CD14-positive monocyte (primary cell): ENCODE data around the gene FGF19. TPM values are rescaled to one million over a fixed set of nuclear protein-coding genes. Genes with fewer than 3 reads are reported as not detected.

Source experiments
- DNase-seq, 3 donors: peaks; one replicate each; pipeline ENCODE4 v3.0.0-alpha.2; 2011 to 2022
- H2AFZ ChIP-seq: 2 replicates; pipeline ENCODE4 v1.6.0; 2012; ENCODE audit warnings: mild to moderate bottlenecking, low read depth, low read length, inconsistent platforms; ENCODE audit not compliant: insufficient read depth, poor library complexity, severe bottlenecking
- H3K27ac ChIP-seq, 2 donors: 1 replicate in 1 of 2; 2 replicates in 1 of 2; pipeline ENCODE4 v1.5.1; 2012 to 2013; ENCODE audit warnings: low read length in 2 of 2, control low read depth in 1 of 2, inconsistent platforms in 1 of 2, low read depth in 1 of 2, mild to moderate bottlenecking in 1 of 2
- H3K27me3 ChIP-seq, 2 donors: one replicate each; pipeline versions ENCODE4 v1.6.0 to v1.6.1; 2011 to 2013; ENCODE audit warnings: low read length in 2 of 2; ENCODE audit not compliant: control insufficient read depth in 2 of 2, insufficient read depth in 2 of 2
- H3K36me3 ChIP-seq, 2 donors: replicated peaks in 1 of 2; 1 replicate in 1 of 2; 2 replicates in 1 of 2; pipeline versions ENCODE4 v1.5.1 to v1.6.1; 2012 to 2013; ENCODE audit warnings: low read length in 2 of 2, control low read depth in 1 of 2, inconsistent platforms in 1 of 2, mild to moderate bottlenecking in 1 of 2; ENCODE audit not compliant: insufficient read depth in 2 of 2, control insufficient read depth in 1 of 2
- H3K4me1 ChIP-seq, 2 donors: 1 replicate in 1 of 2; 2 replicates in 1 of 2; pipeline versions ENCODE4 v1.5.1 to v1.6.1; 2012 to 2013; ENCODE audit warnings: low read length in 2 of 2, control low read depth in 1 of 2, inconsistent platforms in 1 of 2, mild to moderate bottlenecking in 1 of 2, moderate library complexity in 1 of 2; ENCODE audit not compliant: insufficient read depth in 2 of 2, control insufficient read depth in 1 of 2
- H3K4me2 ChIP-seq: replicated peaks from 2 replicates; pipeline ENCODE3; 2012; ENCODE audit warnings: low read length, moderate library complexity, mild to moderate bottlenecking; ENCODE audit not compliant: poor library complexity, severe bottlenecking; ENCODE audit errors: extremely low read depth
- H3K4me3 ChIP-seq, 3 experiments: fragments of 200-600 bp in 1 of 3; sonication (generic) in 1 of 3; replicated peaks in 1 of 3; 1 replicate in 2 of 3; 2 replicates in 1 of 3; pipeline ENCODE4 v1.5.1; 2011 to 2013; ENCODE audit warnings: low read length in 3 of 3, mild to moderate bottlenecking in 3 of 3, control low read depth in 2 of 3, low read depth in 2 of 3, inconsistent platforms in 1 of 3, moderate library complexity in 1 of 3
- H3K79me2 ChIP-seq: 2 replicates; pipeline ENCODE4 v1.6.0; 2012; ENCODE audit warnings: mild to moderate bottlenecking, control low read depth, inconsistent platforms, low read length, moderate library complexity; ENCODE audit not compliant: insufficient read depth
- H3K9ac ChIP-seq: 2 replicates; pipeline ENCODE4 v1.6.0; 2017; ENCODE audit warnings: low read length, mild to moderate bottlenecking; ENCODE audit not compliant: insufficient read depth, poor library complexity, severe bottlenecking
- H3K9me3 ChIP-seq, 2 donors: replicated peaks in 1 of 2; 1 replicate in 1 of 2; 2 replicates in 1 of 2; pipeline versions ENCODE4 v1.5.1 to v1.6.1; 2012 to 2013; ENCODE audit warnings: low read length in 2 of 2, control low read depth in 1 of 2; ENCODE audit not compliant: control insufficient read depth in 1 of 2, insufficient read depth in 1 of 2
- H4K20me1 ChIP-seq: 2 replicates; pipeline ENCODE4 v1.6.0; 2012; ENCODE audit warnings: mild to moderate bottlenecking, low read length, control low read depth, moderate library complexity; ENCODE audit not compliant: insufficient read depth
- H3K27ac Mint-ChIP-seq, 7 donors: one replicate each; pipeline ENCODE4 v1.8.0; 2020; ENCODE audit warnings: mild to moderate bottlenecking in 7 of 7, mixed read lengths in 7 of 7, moderate library complexity in 6 of 7, inconsistent platforms in 2 of 7
- H3K27me3 Mint-ChIP-seq, 3 donors: one replicate each; pipeline ENCODE4 v1.8.0; 2021 to 2022; ENCODE audit warnings: low read depth in 3 of 3, mild to moderate bottlenecking in 3 of 3, mixed read lengths in 3 of 3, moderate library complexity in 3 of 3, inconsistent platforms in 1 of 3
- H3K36me3 Mint-ChIP-seq, 2 donors: one replicate each; pipeline ENCODE4 v1.8.0; 2020; ENCODE audit warnings: mixed read lengths in 2 of 2, inconsistent platforms in 1 of 2, mild to moderate bottlenecking in 1 of 2
- H3K4me1 Mint-ChIP-seq: one replicate; pipeline ENCODE4 v1.8.0; 2020; ENCODE audit warnings: mild to moderate bottlenecking, mixed read lengths
- H3K4me3 Mint-ChIP-seq, 2 donors: one replicate each; pipeline ENCODE4 v1.8.0; 2020; ENCODE audit warnings: mild to moderate bottlenecking in 2 of 2, mixed read lengths in 2 of 2, moderate library complexity in 1 of 2
- H3K9me3 Mint-ChIP-seq, 7 donors: one replicate each; pipeline ENCODE4 v1.8.0; 2020 to 2022; ENCODE audit warnings: mixed read lengths in 7 of 7, mild to moderate bottlenecking in 6 of 7, moderate library complexity in 6 of 7, inconsistent platforms in 2 of 7
- WGBS: methylation state at CpG from one replicate; pipeline ENCODE4 v1.1.5; 2013; ENCODE audit warnings: missing lambda C conversion rate; ENCODE audit not compliant: insufficient coverage; 5-methylcytosine and 5-hydroxymethylcytosine counted together
- intact Hi-C, 2 donors: fragments of 100-400 bp; cut with micrococcal nuclease; formaldehyde crosslinking; loops; one replicate each; pipeline versions ENCODE4 v1.15.0 to v1.15.1; 2023
- polyA plus RNA-seq, 3 donors: library from polyadenylated mRNA; depleted of rRNA in 1 of 3; unstranded in 2 of 3; stranded (reverse) in 1 of 3; fragments of 300-500 nt in 2 of 3; fragments of >200 nt in 1 of 3; fragmentation: Illumina TruSeq in 2 of 3; gene quantifications; 1 replicate in 2 of 3; 2 replicates in 1 of 3; pipeline ENCODE4 v1.2.3, GENCODE V29; 2012 to 2021
- TF ChIP-seq, protein P1 (sequence below): fragments of 200-600 bp; IDR thresholded peaks from one replicate; pipeline ENCODE4 v1.8.0; 2022; ENCODE audit warnings: antibody characterized with exemption, mild to moderate bottlenecking

Gene FGF19
- polyA plus RNA-seq, 3 donors, result not detected

DNA sequence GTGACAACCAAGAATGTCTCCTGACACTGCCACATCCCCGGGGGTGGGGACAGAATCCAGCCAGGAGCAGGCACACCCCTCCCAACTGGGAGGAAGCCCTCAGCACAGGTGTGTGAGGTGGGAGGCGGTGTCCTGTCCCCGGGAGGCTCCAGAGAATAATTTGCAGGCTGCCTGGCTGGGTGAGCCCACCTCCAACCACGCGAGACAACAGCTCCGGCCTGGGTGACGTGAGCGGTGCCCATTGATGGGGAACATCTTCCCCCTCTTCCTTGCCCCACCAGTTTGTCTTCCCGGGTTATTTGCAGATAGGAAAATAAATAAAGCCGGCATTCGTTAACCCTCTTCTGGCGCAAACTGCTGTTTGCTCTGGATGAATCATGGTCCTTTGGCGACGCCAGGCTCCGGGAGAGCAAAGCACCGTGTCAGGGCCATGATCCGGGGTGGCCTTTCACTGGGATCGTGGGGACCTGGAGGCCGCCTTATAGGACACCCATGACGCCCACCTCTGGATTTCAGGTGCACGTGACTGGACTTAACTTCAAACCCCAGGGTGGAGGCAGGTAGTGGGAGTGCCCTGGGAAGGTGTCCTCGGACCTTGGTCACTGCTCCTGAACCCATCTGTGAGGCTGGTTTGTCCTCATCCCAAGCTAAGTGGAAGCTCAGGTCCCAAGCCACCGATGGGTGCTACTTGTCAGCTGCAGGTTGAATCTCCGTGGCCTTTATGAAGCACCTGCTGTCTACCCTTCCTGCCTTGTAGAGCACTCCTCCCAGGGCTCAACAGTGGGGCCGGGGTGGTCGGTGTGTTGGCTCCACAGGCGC lies 49.0 kb downstream of the FGF19 start:
- H3K36me3 ChIP-seq, result no peaks in the 10 kb centered on the region
- Mint-ChIP-seq H3K4me1 (no peaks in the 10 kb centered on the region), H3K27ac (peak overlapping the region in 1 of 7 donors; percentile 10), H3K36me3 (no peaks in the 10 kb centered on the region), H3K9me3 (no peaks in the 10 kb centered on the region), H3K4me3 (no peak overlapping the region), H3K27me3 (peaks cover 0 to 6% (median 5%) of the 10 kb centered on the region in 3 donors)
- H3K9me3 ChIP-seq, result no peaks in the 10 kb centered on the region
- intact Hi-C loops, result no loop called here
- no peak overlapping the region for H3K9ac ChIP-seq
- H3K4me3 ChIP-seq, result no peak overlapping the region
- H3K4me1 ChIP-seq, result no peaks in the 10 kb centered on the region
- no peaks in the 10 kb centered on the region for H3K79me2 ChIP-seq
- 93% methylated on average over 16 of the region's 27 CpGs for WGBS
- no peak overlapping the region for H3K27ac ChIP-seq
- H3K4me2 ChIP-seq, result no peak overlapping the region
- H2AFZ ChIP-seq, result no peak overlapping the region
- DNase-seq, result no peak
- H4K20me1 ChIP-seq, result no peaks in the 10 kb centered on the region
- TF ChIP-seq, protein P1, sequence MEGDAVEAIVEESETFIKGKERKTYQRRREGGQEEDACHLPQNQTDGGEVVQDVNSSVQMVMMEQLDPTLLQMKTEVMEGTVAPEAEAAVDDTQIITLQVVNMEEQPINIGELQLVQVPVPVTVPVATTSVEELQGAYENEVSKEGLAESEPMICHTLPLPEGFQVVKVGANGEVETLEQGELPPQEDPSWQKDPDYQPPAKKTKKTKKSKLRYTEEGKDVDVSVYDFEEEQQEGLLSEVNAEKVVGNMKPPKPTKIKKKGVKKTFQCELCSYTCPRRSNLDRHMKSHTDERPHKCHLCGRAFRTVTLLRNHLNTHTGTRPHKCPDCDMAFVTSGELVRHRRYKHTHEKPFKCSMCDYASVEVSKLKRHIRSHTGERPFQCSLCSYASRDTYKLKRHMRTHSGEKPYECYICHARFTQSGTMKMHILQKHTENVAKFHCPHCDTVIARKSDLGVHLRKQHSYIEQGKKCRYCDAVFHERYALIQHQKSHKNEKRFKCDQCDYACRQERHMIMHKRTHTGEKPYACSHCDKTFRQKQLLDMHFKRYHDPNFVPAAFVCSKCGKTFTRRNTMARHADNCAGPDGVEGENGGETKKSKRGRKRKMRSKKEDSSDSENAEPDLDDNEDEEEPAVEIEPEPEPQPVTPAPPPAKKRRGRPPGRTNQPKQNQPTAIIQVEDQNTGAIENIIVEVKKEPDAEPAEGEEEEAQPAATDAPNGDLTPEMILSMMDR, result no peak
- H3K27me3 ChIP-seq, result no peaks in the 10 kb centered on the region

DNA sequence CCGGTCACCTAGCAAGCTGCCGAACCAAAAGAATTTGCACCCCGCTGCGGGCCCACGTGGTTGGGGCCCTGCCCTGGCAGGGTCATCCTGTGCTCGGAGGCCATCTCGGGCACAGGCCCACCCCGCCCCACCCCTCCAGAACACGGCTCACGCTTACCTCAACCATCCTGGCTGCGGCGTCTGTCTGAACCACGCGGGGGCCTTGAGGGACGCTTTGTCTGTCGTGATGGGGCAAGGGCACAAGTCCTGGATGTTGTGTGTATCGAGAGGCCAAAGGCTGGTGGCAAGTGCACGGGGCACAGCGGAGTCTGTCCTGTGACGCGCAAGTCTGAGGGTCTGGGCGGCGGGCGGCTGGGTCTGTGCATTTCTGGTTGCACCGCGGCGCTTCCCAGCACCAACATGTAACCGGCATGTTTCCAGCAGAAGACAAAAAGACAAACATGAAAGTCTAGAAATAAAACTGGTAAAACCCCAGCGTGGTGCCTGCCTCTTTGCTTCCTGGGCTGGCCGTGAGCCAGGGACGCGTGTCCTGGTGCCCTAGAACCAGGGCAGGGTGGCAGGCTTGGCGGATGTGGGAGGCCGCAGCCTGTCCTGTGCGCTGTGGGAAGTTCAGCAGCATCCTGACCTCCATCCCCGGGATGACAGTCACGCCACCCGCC lies 49.7 kb downstream of the FGF19 start:
- intact Hi-C loops, result no loop called here
- H3K4me1 Mint-ChIP-seq, result no peaks in the 10 kb centered on the region
- H3K4me3 Mint-ChIP-seq, result no peak overlapping the region
- H3K27ac Mint-ChIP-seq, result peak overlapping the region in 1 of 7 donors; percentile 8
- Histone ChIP-seq H3K4me1 (no peaks in the 10 kb centered on the region), H3K9me3 (no peaks in the 10 kb centered on the region), H3K9ac (no peak overlapping the region), H4K20me1 (no peaks in the 10 kb centered on the region), H3K27ac (no peak overlapping the region), H3K36me3 (no peaks in the 10 kb centered on the region), H2AFZ (no peak overlapping the region), H3K4me2 (no peak overlapping the region), H3K4me3 (no peak overlapping the region), H3K27me3 (no peaks in the 10 kb centered on the region), H3K79me2 (no peaks in the 10 kb centered on the region)
- peaks cover 0 to 6% (median 5%) of the 10 kb centered on the region in 3 donors for H3K27me3 Mint-ChIP-seq
- H3K9me3 Mint-ChIP-seq, result no peaks in the 10 kb centered on the region
- no peak for DNase-seq
- 93% methylated on average over 32 of the region's 38 CpGs for WGBS
- H3K36me3 Mint-ChIP-seq, result no peaks in the 10 kb centered on the region
- TF ChIP-seq, protein P1, result no peak
